Activated naive CD8-positive, alpha-beta T cell treated with anti-CD3 and anti-CD28 coated beads for 36 hours (primary cell): Measurements from ENCODE around the gene MTA1. TPM values are rescaled to one million over a fixed set of nuclear protein-coding genes. Genes with fewer than 3 reads are reported as not detected.

Source experiments
- DNase-seq: peaks from one replicate; pipeline ENCODE4 v3.0.0; 2021
- H3K27ac Mint-ChIP-seq: one replicate; pipeline ENCODE4 v1.8.0; 2022; ENCODE audit warnings: mild to moderate bottlenecking, moderate library complexity, mixed read lengths
- H3K27me3 Mint-ChIP-seq: one replicate; pipeline ENCODE4 v1.8.0; 2022; ENCODE audit warnings: mild to moderate bottlenecking, mixed read lengths
- H3K36me3 Mint-ChIP-seq: one replicate; pipeline ENCODE4 v1.8.0; 2021; ENCODE audit warnings: mild to moderate bottlenecking, mixed read lengths
- H3K4me1 Mint-ChIP-seq: one replicate; pipeline ENCODE4 v1.8.0; 2021; ENCODE audit warnings: mixed read lengths
- H3K4me3 Mint-ChIP-seq: one replicate; pipeline ENCODE4 v1.8.0; 2022; ENCODE audit warnings: mild to moderate bottlenecking, moderate library complexity, mixed read lengths
- H3K9me3 Mint-ChIP-seq: one replicate; pipeline ENCODE4 v1.8.0; 2022; ENCODE audit warnings: mixed read lengths
- total RNA-seq, 2 experiments: library from RNA; stranded (reverse); gene quantifications; one replicate each; pipeline ENCODE4 v1.2.3, GENCODE V29; 2021

The MTA1 gene
- total RNA-seq, 2 experiments from 2014 or later = 148 to 149 TPM

DNA sequence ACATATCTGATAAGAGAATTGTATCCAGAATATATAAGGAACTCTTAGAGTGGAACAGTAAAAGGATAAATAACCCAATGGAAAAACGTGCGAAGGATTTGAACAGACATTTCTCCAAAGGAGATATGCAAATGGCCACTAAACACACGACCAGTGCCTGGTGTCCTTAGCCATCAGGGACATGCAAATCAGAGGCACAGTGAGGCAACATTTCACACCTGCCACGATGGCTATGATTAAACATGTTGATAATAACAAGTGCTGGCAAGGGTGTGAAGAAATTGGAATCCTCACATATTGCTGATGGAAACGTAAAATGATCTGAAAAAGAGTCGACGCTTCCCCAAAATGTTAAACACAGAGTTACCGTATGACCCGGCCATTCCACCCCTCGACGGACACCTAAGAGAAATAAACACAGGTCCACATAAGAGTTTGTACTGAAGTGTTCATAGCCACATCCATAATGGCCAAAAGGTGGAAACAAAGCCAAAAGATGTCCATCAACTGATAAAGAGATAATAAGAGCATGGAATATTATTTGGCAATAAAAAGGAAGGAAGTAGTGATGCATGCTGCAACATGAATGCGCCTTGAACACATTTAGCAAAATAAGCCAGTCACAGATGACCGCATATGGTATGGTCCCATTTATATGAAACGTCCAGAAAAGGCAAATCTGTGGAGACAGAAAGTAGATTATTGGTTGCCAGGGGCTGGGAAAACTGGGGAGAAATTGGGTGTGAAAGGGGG is 100.5 kb downstream of the MTA1 start:
- Mint-ChIP-seq H3K4me1 (no peaks in the 10 kb centered on the region), H3K27me3 (peaks cover 59% of the 10 kb centered on the region), H3K4me3 (no peak overlapping the region), H3K36me3 (peaks cover 2% of the 10 kb centered on the region), H3K9me3 (peaks cover 7% of the 10 kb centered on the region), H3K27ac (no peak overlapping the region)
- no peak for DNase-seq

Other genes with a start within 250 kb of the MTA1 start
- 1 to 10 TPM; 8.6 to 9.1 TPM for gene NUDT14, start 238.5 kb upstream of the MTA1 start, total RNA-seq
- gene BTBD6, start 171.3 kb upstream of the MTA1 start, total RNA-seq = 10 to 100 TPM; 33.9 to 35.2 TPM
- 10 to 100 TPM; 21.9 to 22.8 TPM for gene BRF1, start 118.8 kb upstream of the MTA1 start, total RNA-seq
- 10 to 100 TPM; 21.1 to 22.2 TPM for gene PACS2, start 105.1 kb upstream of the MTA1 start, total RNA-seq
- 1 to 10 TPM in 1 of 2 experiments, under 1 TPM in 1; 0.56 to 2.1 TPM for gene TEX22, start 21.3 kb upstream of the MTA1 start, total RNA-seq
- under 1 TPM; 0.16 to 0.41 TPM for gene CRIP2, start 55.0 kb downstream of the MTA1 start, total RNA-seq
- gene CRIP1, start 67.1 kb downstream of the MTA1 start, total RNA-seq = 10 to 100 TPM; 82.5 to 87.3 TPM
- 10 to 100 TPM; 33.6 to 34.9 TPM for gene TEDC1, start 71.4 kb downstream of the MTA1 start, total RNA-seq
- gene TMEM121, start 106.8 kb downstream of the MTA1 start, total RNA-seq = 10 to 100 TPM; 16.7 to 16.8 TPM